Erythroblast (primary cell): ENCODE results near the gene NEDD9.

Source experiments
- GATA1 ChIP-seq: IDR thresholded peaks from 2 replicates; pipeline ENCODE4 v1.6.1; 2011; ENCODE audit warnings: low read depth, mild to moderate bottlenecking, control low read depth, low read length, moderate library complexity
- POLR2A ChIP-seq: IDR thresholded peaks from 2 replicates; pipeline ENCODE4 v1.6.1; 2011; ENCODE audit warnings: mild to moderate bottlenecking, low read length

DNA sequence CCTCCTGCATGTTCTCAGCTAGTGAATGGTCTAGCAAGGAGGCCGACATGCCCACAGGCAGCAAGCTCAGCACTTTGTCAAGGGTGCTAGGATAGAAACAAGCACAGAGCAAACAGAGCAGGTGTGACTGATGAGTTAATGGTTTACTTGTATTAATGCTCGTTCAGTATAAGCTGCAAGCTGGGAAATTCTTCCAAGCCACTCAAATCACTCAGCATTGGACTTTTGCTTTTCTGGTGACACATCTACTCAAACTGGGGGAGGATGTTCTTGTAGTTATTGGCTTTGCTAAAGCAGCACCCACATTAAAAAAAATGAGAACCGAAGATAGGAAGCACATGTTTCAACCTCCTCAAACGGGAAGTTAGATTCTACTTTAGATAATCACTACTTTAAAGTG lies 43.1 kb upstream of the NEDD9 start:
- TF ChIP-seq POLR2A: no peak
- no peak for TF ChIP-seq GATA1
